Transverse colon (tissue), 4 donors: ENCODE results near the gene PTTG1. TPM values are rescaled to one million over a fixed set of nuclear protein-coding genes. Genes with fewer than 3 reads are reported as not detected.

Experiments used
- DNase-seq: peaks from one replicate; pipeline ENCODE4 v3.0.0-alpha.2; 2019
- H3K27ac ChIP-seq, 4 donors: fragments of 200-600 bp; sonication (generic); 2 replicates each; pipeline ENCODE4 v1.5.1; 2016 to 2018; ENCODE audit warnings: inconsistent platforms in 4 of 4
- H3K27me3 ChIP-seq: fragments of 200-600 bp; sonication (generic); 2 replicates; pipeline ENCODE4 v1.5.1; 2017; ENCODE audit warnings: inconsistent platforms
- H3K36me3 ChIP-seq, 4 donors: fragments of 200-600 bp; sonication (generic); 2 replicates each; pipeline ENCODE4 v1.5.1; 2017 to 2019; ENCODE audit warnings: inconsistent platforms in 4 of 4
- H3K4me1 ChIP-seq, 4 donors: fragments of 200-600 bp; sonication (generic); 2 replicates each; pipeline ENCODE4 v1.5.1; 2017 to 2020; ENCODE audit warnings: inconsistent platforms in 4 of 4
- H3K4me3 ChIP-seq, 4 donors: fragments of 200-600 bp; sonication (generic); 1 replicate in 1 of 4; 2 replicates in 3 of 4; pipeline versions ENCODE4 v1.5.1 to v1.6.1; 2017 to 2019; ENCODE audit warnings: inconsistent platforms in 4 of 4
- H3K9me3 ChIP-seq, 2 donors: fragments of 200-600 bp; sonication (generic); 2 replicates each; pipeline ENCODE4 v1.5.1; 2017 to 2019; ENCODE audit warnings: inconsistent platforms in 2 of 2
- EP300 ChIP-seq: sonication (generic); formaldehyde crosslinking; IDR thresholded peaks from one replicate; pipeline ENCODE4 v1.6.1; 2017; ENCODE audit warnings: antibody characterized with exemption, low read depth
- POLR2A ChIP-seq: fragments of 450-650 bp; IDR thresholded peaks from one replicate; pipeline ENCODE4 v1.6.1; 2016; ENCODE audit warnings: antibody characterized with exemption, mild to moderate bottlenecking, moderate library complexity
- POLR2AphosphoS5 ChIP-seq, 3 donors: sonication (generic); formaldehyde crosslinking; IDR thresholded peaks; one replicate each; pipeline ENCODE4 v1.6.1; 2016; ENCODE audit warnings: antibody characterized with exemption in 3 of 3
- WGBS, 2 donors: methylation state at CpG; one replicate each; pipeline ENCODE4 v1.1.5; 2018; ENCODE audit warnings: low coverage in 1 of 2; 5-methylcytosine and 5-hydroxymethylcytosine counted together
- in situ Hi-C, 4 donors: fragments of 200-750 bp; cut with MboI; loops; one replicate each; pipeline versions ENCODE4 v1.15.0 to v1.15.1; 2017; ENCODE audit warnings: low sequenced_read_pairs in 3 of 4, low pct_ligation_motif_present in 1 of 4, low pct_unique_long_range_greater_than_20kb in 1 of 4
- intact Hi-C: fragments of 100-400 bp; cut with DNase I; formaldehyde crosslinking; loops from one replicate; pipeline ENCODE4 v1.15.1; 2023; ENCODE audit warnings: low total_unique reads
- total RNA-seq, 4 donors: library from RNA; depleted of rRNA; stranded (reverse); fragments of >200 nt; gene quantifications; one replicate each; pipeline ENCODE4 v1.1.0, GENCODE V29; 2016
- TF ChIP-seq, protein P1 (sequence below), 5 experiments: fragments of 200-600 bp in 3 of 5; fragments of 450-650 bp in 2 of 5; sonication (generic) in 3 of 5; IDR thresholded peaks; 1 replicate in 2 of 5; 2 replicates in 3 of 5; pipeline ENCODE4 v1.5.1; 2016 to 2017; ENCODE audit warnings: antibody characterized with exemption in 5 of 5, inconsistent platforms in 3 of 5, mild to moderate bottlenecking in 2 of 5, moderate library complexity in 1 of 5

PTTG1 gene
- total RNA-seq, 4 donors from 2014 or later: 6.4 to 41.1 (median 15.2) TPM

DNA sequence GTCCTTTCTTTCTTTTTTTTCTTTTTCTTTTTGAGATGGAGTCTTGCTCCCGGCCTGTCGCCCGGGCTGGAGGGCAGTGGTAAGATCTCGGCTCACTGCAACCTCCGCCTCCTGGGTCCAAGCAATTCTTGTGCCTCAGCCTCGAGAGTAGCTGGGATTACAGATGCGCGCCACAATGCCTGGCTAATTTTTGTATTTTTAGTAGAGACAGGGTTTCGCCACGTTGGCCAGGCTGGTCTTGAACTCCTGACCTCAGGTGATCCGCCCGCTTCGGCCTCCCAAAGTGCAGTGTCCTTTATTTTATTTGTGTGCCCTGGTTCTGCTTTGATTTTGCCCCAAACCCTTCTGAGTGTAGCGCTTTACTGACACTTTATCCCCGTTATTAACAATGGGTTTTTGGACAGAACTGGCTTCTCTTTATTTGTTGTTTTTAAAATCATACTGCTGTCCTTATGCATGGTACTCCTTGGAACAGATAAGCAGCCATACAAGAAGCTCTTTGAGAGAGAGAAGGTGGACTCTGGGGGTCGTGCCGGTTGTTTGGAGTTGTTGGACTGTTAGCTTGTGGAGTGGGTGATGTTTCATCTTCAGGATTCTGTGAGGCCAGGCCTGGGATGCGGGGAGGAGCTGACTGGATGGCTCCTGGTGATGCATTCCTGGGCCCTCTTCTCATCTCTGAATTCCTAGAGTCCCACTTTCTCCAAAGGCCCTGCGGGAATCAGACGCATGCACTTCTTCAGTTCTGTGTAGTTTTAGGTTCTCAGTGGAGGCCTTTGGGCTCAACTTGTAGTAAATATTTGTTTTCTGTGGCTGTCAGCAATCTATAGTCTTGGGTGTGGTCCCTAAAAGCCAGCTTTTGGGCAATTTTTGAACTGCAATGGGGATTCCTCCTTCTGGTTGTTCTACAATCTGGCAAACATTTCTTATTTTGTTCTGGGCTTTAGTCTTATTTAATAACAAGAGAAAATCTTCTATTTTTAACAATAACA is 47.8 kb downstream of the PTTG1 start:
- no peak for TF ChIP-seq POLR2A
- TF ChIP-seq, protein P1, sequence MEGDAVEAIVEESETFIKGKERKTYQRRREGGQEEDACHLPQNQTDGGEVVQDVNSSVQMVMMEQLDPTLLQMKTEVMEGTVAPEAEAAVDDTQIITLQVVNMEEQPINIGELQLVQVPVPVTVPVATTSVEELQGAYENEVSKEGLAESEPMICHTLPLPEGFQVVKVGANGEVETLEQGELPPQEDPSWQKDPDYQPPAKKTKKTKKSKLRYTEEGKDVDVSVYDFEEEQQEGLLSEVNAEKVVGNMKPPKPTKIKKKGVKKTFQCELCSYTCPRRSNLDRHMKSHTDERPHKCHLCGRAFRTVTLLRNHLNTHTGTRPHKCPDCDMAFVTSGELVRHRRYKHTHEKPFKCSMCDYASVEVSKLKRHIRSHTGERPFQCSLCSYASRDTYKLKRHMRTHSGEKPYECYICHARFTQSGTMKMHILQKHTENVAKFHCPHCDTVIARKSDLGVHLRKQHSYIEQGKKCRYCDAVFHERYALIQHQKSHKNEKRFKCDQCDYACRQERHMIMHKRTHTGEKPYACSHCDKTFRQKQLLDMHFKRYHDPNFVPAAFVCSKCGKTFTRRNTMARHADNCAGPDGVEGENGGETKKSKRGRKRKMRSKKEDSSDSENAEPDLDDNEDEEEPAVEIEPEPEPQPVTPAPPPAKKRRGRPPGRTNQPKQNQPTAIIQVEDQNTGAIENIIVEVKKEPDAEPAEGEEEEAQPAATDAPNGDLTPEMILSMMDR (IDR thresholded peaks at IDR 0.05): no peak
- TF ChIP-seq EP300: no peak
- TF ChIP-seq POLR2AphosphoS5 (IDR thresholded peaks at IDR 0.05): no peak
- in situ Hi-C loops (no loop called here), intact Hi-C loops (no loop called here)
- Histone ChIP-seq H3K4me3 (peak overlapping the region in 1 of 4 donors; percentile 7), H3K36me3 (no peaks in the 10 kb centered on the region), H3K9me3 (no peaks in the 10 kb centered on the region), H3K27me3 (no peaks in the 10 kb centered on the region), H3K27ac (peak overlapping the region in 2 of 4 donors; percentile 1 to 19), H3K4me1 (peaks cover 10 to 59% (median 31%) of the 10 kb centered on the region in 4 donors)
- DNase-seq: no peak
- 70 to 86% methylated on average over 10 to 20 of the region's 20 CpGs for WGBS, 2 donors

DNA sequence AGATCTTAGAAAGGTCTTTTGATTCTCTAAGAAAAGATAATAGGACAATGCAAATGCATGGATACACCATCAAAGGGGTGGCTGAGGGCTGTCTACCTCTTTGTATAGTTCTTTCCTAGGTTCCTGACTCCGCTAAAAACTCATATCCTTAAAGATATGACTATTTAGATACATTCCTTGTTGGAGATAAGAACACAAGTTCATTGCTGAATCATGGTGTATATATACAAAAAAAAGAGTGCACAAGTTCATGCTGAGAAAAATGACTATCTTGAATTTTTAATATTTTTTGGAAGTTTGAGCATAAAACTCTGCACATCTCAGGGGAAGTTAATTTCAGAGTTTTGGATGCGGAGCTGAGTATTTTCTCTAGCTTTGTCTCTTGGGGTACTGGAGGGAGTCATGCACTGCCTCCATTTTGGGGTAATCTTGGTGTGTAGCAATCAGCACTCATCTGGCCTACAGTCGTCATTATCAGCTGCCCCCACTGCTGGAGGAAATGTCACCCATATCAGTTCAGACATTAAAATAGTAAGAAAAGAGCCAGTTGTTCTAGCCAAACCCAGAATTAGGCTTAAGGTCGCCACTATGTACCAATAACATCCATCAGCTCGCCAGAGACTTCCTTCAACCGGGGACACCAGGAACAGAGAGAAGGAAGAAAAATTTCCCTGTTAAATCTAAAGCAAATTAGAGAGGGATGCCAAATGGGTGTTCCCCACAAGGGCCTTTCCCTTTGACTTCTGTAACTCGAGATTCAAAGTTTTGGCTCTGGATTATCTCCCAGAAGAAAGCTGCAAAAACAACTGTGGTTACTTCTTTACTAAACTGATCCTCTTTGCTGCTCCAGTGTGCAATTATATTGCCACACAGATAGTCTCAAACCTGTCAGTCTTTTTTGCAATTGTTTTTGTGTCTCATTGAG is 49.0 kb downstream of the PTTG1 start:
- no peaks in the 10 kb centered on the region for H3K9me3 ChIP-seq
- no peak for TF ChIP-seq POLR2A
- no peak for TF ChIP-seq EP300
- TF ChIP-seq, protein P1 (IDR thresholded peaks at IDR 0.05): no peak
- 17 to 25% methylated on average over 4 to 7 of the region's 7 CpGs for WGBS, 2 donors
- DNase-seq: peak; percentile 15
- intact Hi-C loops (no loop called here), in situ Hi-C loops (no loop called here)
- no peaks in the 10 kb centered on the region for H3K27me3 ChIP-seq
- H3K27ac ChIP-seq: peak overlapping the region; percentile 50 to 65 (median 58)
- peaks cover 10 to 65% (median 33%) of the 10 kb centered on the region in 4 donors for H3K4me1 ChIP-seq
- no peaks in the 10 kb centered on the region for H3K36me3 ChIP-seq
- no peak overlapping the region for H3K4me3 ChIP-seq

DNA sequence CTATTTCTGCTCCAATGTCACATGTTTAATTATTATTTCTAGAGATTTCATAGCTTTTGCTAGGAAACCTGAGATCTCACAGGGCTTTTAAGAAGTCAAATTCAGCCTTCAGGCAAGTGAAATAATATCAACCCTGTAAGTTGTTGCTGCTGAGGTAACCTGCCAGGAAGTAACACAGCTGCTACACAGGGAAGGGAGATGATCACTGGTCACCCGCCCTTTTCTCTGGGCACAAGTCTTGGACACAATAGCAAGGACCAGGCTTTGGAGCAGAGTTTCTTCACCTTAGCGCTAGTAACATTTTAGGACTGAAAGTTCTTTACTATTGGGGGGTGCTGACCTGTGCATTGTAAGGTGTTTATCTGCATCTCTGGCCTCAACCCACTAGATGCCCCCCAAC is 50.1 kb downstream of the PTTG1 start:
- in situ Hi-C loops: no loop called here
- H3K27ac ChIP-seq: peak overlapping the region; percentile 50 to 65 (median 58)
- 75% methylated on average over 2 of the region's 2 CpGs; no CpG with 5 or more reads in 1 of the 2 donors for WGBS, 2 donors

More for the DNA sequence above, 50.1 kb downstream of the PTTG1 start:
- no peaks in the 10 kb centered on the region for H3K36me3 ChIP-seq
- no peaks in the 10 kb centered on the region for H3K27me3 ChIP-seq
- H3K9me3 ChIP-seq: no peaks in the 10 kb centered on the region
- intact Hi-C loops: no loop called here
- TF ChIP-seq, protein P1 (IDR thresholded peaks at IDR 0.05): no peak
- TF ChIP-seq POLR2A (no peak), EP300 (no peak), POLR2AphosphoS5 (IDR thresholded peaks at IDR 0.05) (no peak)
- peaks cover 10 to 66% (median 32%) of the 10 kb centered on the region in 4 donors for H3K4me1 ChIP-seq
- no peak overlapping the region for H3K4me3 ChIP-seq
- peak; percentile 18 for DNase-seq
